HG02588 (cell line): ENCODE measurements around the gene CDC25B.
A peak's percentile ranks its signal among the peaks of the same experiment; 100 is the strongest.

Source experiments
- ATAC-seq: cut with Tn5 transposase; IDR thresholded peaks from one replicate; pipeline ENCODE4 v1.9.1; 2021; ENCODE audit warnings: mild to moderate bottlenecking, moderate library complexity; ENCODE audit not compliant: unreplicated experiment

Gene CDC25B

GRCh38 chr20:3802524-3803239, 6.6 kb downstream of the CDC25B start:
- no peak for ATAC-seq

GRCh38 chr20:3803289-3803688, 7.2 kb downstream of the CDC25B start:
- ATAC-seq = no peak

- no peak for ATAC-seq
These were observed 7.7 kb downstream of the CDC25B start for GRCh38 chr20:3803854-3804253.

- no peak for ATAC-seq
These were observed 8.2 kb downstream of the CDC25B start for GRCh38 chr20:3804254-3804751.

DNA sequence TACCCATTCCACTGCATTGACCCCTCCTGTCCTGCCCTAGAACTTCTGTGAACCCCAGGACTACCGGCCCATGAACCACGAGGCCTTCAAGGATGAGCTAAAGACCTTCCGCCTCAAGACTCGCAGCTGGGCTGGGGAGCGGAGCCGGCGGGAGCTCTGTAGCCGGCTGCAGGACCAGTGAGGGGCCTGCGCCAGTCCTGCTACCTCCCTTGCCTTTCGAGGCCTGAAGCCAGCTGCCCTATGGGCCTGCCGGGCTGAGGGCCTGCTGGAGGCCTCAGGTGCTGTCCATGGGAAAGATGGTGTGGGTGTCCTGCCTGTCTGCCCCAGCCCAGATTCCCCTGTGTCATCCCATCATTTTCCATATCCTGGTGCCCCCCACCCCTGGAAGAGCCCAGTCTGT, 8.7 kb downstream of the CDC25B start:
- ATAC-seq = no peak

GRCh38 chr20:3808544-3808943, 12.4 kb downstream of the CDC25B start:
- no peak for ATAC-seq

DNA sequence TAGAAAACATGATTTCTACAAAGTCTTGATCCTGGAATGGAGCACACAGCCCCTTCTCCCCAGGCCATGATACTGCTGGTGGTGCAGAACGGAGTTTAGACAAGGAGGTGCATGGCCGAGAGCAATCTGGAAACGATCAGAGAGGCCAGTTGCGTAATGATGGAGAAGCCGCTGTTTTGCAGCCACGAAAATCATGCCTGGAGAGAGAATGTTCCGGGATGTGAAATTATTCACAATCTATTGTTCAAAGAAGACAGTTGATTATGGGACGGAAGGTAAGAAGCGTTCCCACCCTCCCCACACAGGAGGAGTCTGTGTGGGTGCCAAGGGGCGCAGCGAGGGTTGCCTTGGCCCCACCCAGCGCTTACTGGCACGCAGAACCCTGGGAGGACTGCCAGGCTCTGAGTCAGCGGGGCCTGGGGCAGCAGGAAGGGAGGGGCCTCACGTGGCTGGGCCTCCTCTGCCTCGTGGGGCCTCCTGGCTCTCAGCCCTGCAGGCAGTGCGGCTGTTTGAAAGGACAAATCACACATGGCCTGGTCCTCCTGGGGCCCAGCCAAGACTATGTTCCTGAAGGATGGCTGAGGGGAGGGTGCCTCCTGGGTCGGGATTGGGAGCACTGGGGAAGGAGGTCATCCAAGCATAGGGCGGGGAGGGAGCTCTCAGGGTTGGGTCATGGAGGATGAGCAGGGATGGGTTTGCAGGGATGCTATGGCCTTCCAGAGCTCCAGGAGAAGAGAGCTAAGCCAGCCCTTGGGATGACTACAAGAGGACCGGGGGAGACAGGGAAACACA, 15.6 kb downstream of the CDC25B start:
- peak; percentile 50 for ATAC-seq

GRCh38 chr20:3812259-3812681, 16.2 kb downstream of the CDC25B start:
- no peak for ATAC-seq

DNA sequence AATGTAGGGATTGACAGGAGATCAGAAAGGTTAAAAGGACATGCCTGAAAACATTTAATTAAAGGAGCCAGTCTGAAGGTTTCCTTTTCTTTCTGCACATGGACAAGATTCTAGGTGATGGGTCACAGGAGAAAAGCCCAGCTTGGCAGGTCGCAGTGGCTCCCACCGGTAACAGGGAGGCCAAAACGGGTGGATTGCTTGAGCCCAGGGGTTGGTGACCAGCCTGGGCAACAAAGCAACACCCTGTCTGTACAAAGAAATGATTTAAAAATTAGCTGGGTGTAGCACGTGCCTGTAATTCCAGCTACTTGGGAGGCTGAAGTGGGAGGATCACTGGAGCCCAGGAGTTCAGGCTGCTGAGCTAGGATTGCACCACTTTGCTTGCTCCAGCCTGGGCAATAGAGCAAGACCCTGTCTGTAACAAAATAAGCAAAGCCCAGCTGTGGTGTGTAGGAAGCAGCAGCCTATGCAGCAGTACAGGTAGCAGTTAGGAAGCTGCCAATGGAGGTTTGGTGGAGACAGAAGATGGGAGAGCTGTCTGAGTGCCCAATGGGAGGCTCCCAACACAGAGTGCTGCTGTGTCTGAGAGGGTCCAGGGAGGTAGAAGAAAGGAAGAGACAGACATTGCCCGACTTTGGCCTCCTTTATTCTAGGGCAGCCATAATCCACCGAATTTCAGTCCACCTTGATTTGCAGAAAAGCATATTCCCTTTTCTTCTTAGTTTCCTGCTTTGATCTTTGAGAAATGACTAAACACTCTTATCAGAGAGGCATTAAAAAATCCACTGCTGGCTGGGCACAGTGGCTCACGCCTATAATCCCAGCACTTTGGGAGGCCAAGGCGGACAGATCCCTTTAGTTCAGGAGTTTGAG, 17.1 kb downstream of the CDC25B start:
- no peak for ATAC-seq

GRCh38 chr20:3813848-3814581, 17.9 kb downstream of the CDC25B start:
- no peak for ATAC-seq

DNA sequence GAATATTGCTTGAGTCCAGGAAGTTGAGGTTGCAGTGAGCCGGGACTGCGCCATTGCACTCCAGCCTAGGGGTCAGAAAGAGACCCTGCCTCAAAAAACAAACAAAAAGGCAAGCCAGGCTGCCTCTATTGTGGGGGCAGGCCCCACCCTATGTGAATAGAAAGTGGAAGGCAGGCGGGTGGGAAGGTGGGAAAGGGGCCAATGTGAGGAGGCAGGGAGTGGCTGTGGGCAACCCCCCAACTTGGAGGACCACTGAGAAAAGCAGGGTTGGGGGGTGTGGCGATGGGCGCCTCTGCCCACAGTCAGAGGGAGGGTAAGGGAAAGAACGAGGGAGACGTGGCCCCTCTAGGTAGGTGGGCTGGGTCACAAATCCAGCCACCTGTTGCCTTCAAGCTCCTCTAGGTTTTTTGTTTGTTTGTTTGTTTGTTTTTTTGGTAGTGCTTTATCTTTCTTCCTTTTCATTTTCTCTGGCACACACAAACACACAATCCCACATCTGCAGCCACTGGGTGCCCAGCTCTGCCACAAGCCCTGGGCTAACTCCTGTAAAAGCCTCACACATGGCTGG, 18.9 kb downstream of the CDC25B start:
- no peak for ATAC-seq

- ATAC-seq = no peak
These were observed 19.7 kb downstream of the CDC25B start for GRCh38 chr20:3815703-3816315.

GRCh38 chr20:3818155-3819151, 22.3 kb downstream of the CDC25B start:
- no peak for ATAC-seq

- ATAC-seq = no peak
These were observed 23.4 kb downstream of the CDC25B start for GRCh38 chr20:3819411-3820047.

DNA sequence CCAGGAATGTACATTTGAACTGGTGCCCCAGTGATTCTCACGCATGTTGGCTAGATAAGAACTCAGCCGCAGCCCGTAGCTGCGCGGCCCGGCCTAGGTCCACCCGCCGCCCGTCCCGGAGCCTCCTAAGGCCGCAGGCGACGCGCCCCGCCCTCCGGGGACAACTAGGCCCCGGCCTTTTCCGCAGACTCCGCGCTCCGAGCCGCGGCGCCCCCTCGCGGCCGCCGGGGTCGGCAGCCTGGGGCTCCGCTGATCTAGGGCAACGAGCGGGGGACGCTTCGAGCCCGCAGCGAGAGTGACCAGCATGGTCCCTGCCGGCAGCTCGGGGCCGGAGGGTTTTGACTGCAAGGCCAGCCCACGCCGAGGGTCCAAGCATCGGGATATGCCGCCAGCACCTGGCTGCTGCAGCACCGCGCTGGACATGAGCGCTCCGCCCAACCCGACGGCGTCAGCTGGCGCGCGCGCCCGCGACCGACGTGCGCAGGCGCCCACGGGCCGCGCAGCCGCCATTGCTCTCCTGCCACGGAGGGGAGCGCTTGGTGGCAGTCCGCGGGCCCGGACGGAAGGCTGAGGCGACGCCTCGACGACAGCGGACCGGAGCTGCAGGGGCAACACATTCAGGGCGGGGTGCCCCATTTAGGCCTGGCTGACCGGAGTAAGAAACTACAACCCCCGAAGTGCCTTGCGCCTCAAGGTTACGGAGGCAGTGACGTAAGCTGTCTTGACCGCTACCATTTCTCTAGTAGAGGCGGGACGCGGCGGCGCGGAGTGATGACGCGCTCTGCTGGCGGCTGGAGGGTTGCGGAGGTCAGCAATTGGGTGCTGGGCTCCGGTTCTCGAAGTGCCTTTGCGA, 24.2 kb downstream of the CDC25B start, which contains the start of gene AP5S1:
Gene AP5S1 (plus strand): TSS at position 500 of the 853 bp plus-strand sequence. CDS start 1,571 bp downstream, outside the sequence.
- peak; percentile 76 for ATAC-seq

DNA sequence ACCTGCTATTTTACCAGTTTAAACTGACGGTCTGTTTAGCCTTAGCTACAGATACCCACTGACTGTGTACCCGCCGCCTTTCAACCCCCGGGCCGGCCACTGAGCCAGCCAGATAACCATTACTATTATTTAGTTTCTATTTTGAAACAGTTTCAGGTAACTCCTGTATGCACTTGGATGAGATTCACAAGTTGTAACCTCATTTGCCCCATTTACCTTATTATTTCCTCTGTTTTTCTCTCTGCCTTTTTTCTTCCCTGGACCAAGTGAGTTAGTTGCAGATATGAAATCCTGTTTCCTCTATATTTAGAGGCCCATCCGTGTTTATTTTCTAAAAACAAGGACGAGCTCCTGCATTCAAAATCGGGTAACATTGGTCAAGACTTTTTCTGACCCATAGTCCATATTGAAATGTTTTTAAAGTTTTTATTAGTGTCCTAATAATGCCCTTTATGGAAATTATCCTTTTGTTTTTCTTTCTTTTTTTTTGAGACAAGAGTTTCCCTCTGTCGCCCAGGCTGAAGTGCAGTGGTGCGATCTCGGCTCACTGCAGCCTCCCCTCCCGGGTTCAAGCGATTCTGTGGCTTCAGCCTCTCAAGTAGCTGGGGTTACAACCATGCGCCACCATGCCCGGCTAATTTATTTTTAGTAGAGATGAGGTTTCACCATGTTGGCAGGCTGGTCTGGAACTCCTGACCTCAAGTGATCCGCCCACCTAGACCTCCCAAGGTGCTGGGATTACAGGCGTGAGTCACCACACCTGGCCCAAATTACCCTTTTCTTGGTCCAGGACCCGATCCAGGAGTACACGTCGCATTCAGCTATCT, 25.0 kb downstream of the CDC25B start:
- peak; percentile 1 for ATAC-seq
